AG10803 (cell line): ENCODE results near the gene NCL.
"Not testable (repeated sequence)": the region's sequence is repeated elsewhere in the genome, so short reads cannot be mapped to it uniquely, and the experiment has no call there.

ENCODE experiments used
- DNase-seq: peaks from one replicate; pipeline ENCODE4 v3.0.0; 2010; ENCODE audit warnings: low read depth
- H3K4me3 ChIP-seq: 2 replicates; pipeline ENCODE4 v1.5.1; 2011; ENCODE audit warnings: mild to moderate bottlenecking, low read length, control low read depth
- TF ChIP-seq, protein P1 (sequence below): conservative IDR thresholded peaks from 2 replicates; pipeline ENCODE4 v1.5.1; 2011; ENCODE audit warnings: mild to moderate bottlenecking, low read length, control low read depth, inconsistent platforms

The NCL gene

DNA sequence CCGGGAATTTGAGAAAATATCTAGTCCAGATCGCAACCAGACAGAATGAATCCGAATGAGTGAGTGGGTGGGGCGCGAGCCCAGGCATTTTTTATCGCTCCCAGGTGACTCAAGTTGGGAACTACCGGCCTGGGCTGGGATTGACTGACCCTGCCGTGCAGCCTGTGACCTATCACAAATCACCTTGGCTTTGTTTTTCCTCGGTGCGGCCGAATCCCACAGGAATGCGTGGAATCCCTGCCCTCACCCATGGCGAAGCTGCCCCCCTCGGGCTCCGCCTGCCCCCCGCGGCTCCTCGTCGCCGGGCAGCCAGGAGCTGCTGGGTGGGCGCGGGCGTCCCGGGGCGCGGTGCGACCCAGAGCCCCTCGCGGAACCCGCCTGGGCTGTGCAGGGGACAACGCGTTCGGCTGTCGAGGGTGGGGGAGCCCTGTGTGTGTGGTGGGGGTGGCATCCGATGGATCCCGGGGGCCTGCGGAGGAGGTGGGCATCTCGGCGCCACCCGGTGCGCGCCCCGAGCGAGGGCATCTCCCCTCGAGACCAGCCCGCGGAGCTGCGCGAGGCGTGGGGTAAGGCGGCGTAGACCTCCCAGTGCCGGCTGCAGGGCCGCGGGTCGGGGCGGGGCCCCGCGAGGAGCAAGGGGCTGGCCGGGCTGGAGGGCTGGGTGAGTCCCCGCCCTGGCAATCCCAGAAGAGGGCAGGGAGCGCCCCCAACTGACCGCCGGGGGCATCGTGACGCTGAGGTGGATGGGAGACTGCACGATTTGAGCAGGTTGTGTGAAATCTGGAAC is 52.3 kb downstream of the NCL start:
- TF ChIP-seq, protein P1, sequence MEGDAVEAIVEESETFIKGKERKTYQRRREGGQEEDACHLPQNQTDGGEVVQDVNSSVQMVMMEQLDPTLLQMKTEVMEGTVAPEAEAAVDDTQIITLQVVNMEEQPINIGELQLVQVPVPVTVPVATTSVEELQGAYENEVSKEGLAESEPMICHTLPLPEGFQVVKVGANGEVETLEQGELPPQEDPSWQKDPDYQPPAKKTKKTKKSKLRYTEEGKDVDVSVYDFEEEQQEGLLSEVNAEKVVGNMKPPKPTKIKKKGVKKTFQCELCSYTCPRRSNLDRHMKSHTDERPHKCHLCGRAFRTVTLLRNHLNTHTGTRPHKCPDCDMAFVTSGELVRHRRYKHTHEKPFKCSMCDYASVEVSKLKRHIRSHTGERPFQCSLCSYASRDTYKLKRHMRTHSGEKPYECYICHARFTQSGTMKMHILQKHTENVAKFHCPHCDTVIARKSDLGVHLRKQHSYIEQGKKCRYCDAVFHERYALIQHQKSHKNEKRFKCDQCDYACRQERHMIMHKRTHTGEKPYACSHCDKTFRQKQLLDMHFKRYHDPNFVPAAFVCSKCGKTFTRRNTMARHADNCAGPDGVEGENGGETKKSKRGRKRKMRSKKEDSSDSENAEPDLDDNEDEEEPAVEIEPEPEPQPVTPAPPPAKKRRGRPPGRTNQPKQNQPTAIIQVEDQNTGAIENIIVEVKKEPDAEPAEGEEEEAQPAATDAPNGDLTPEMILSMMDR: peak; percentile 81
- H3K4me3 ChIP-seq: peak overlapping the region; percentile 74
- peak; percentile 77 for DNase-seq

DNA sequence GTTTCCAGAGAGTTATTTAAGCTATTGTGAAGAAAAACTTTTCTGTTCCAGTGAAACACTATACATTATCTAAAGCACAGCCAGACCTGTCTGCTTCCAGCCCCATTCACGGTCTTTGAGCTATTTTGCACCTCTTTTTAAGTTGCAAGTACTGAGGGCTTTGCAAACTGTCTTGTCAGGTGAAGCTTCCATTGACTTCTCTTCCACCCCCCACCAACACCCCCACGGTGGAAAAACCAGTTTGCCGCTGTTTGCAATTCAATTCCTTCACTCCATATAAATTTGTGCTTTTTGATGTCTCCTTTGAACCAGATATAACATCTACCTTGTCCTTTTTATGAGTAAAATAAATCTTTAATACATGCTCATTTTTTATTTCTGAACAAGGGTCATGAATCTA is 53.0 kb downstream of the NCL start:
- no peak for DNase-seq
- TF ChIP-seq, protein P1: no peak
- no peak overlapping the region for H3K4me3 ChIP-seq

DNA sequence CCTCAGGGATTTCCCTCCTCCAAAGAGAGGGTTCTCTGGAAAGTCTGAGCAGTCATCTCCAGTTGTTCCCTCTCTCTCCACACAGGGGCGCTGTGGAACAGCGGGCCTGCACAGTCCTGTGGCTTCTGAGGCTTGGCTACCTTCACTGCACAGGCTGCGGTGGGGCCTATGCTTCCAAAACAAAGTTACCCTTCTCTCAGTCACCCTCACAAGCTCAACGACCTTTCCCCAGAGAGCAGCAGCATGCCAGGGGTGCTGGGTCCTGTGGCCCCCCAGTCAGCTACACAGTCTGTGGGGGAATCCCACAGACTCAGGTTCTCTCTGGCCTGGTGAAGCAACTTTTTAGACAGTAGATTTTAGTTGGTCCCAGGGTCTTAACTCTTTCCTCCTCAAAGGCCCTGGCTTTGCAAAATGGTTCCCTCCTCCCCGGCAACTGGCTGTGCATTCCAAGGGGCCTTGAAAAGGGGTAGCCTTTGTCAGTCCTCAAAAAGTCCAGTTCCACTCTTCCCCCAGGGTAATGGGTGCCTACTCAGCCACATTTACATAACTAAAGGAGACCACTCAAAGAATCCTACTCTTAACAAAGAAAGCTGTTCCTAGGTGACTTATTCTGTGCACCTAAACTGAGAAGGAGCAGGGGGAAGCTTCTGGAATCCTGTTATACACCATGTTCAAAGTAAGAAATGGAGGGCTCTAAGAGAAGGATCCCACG is 53.8 kb downstream of the NCL start:
- no peak overlapping the region for H3K4me3 ChIP-seq
- TF ChIP-seq, protein P1: peak; percentile 35
- no peak for DNase-seq

DNA sequence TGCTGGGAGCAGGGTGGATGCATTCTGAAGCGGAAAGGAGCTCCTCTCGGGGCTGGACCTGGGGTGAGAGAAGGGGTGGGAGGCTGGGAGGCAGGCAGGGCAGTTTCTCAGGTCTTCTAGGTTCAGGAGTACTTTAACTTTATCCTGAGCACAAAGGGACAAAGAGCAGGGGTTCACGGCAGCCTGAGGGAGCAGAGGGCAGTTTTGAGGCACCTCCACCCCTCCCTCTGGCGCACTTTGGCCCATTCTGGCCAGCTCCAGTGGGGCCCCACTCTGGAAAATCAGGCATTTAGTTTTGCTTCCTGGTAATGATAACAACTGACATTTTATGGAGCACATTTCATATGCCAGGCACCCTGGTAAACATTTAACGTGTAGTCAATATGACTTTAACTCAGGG is 54.5 kb downstream of the NCL start:
- H3K4me3 ChIP-seq: no peak overlapping the region
- DNase-seq: no peak
- TF ChIP-seq, protein P1: no peak

DNA sequence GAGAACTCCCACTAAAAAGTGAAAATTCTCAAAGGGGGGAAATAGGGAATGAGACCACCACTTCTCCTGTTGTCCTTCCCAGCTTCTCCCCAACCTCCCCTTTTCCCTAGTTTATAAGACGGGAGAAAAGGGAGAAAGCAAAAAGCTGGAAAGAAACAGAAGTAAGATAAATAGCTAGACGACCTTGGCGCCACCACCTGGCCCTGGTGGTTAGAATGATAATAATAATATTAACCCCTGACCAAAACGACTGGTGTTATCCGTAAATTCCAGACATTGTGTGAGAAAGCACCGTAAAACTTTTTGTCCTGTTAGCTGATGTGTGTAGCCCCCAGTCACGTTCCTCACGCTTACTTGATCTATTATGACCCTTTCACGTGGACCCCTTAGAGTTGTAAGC is 56.0 kb downstream of the NCL start:
- not testable (repeated sequence) for H3K4me3 ChIP-seq, DNase-seq

DNA sequence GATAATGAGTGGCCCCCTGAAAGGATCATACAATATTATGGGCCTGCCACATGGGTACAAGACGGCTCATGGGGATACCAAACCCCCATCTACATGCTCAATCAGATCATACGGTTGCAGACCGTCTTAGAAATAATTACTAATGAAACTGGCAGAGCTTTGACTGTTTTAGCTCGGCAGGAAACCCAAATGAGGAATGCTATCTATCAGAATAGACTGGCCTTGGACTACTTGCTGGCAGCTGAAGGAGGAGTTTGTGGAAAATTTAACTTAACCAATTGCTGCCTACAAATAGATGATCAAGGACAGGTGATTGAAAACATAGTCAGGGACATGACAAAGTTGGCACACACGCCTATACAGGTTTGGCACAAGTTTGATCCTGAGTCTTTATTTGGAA is 56.6 kb downstream of the NCL start:
- not testable (repeated sequence) for DNase-seq, H3K4me3 ChIP-seq

DNA sequence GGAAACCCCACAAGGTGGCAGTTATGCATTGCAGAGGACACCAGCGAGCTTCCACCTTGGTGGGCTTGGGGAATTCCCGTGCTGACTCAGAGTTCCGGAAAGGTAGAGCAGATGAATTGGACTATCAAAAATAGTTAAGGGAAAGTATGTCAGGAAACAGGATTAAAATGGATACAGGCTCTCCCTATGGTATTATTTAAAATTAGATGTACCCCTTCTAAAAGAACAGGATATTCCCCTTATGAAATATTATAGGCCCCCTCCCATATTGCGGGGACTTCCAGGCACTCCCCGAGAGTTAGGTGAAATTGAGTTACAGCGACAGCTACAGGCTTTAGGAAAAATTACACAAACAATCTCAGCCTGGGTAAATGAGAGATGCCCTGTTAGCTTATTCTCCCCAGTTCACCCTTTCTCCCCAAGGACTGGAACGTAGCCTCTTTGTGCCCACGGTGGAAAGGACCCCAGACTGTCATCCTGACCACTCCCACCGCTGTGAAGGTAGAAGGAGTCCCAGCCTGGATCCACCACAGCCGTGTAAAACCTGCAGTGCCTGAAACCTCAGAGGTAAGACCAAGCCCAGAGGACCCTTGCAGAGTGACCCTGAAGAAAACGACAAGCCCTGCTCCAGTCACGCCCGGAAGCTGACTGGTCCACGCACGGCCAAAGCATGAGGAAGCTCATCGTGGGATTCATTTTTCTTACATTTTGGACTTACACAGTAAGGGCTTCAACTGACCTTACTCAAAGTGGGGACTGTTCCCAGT is 58.5 kb downstream of the NCL start:
- DNase-seq: peak; percentile 25
- not testable (repeated sequence) for H3K4me3 ChIP-seq
- TF ChIP-seq, protein P1: peak; percentile 13

DNA sequence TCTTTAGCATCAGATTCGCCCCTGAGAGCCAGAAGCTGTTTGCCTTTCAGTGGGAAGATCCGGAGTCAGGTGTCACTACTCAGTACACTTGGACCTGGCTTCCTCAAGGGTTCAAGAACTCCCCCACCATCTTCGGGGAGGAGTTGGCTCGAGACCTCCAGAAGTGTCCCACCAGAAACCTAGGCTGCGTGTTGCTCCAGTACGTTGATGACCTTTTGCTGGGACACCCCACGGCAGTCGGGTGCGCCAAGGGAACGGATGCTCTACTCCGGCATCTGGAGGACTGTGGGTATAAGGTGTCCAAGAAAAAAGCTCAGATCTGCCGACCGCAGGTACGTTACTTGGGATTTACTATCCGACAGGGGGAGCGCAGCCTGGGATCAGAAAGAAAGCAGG is 60.1 kb downstream of the NCL start:
- not testable (repeated sequence) for H3K4me3 ChIP-seq

More for the DNA sequence above, 60.1 kb downstream of the NCL start:
- not testable (repeated sequence) for DNase-seq
